ENCODE measurements around the gene MATR3.
"Not testable (repeated sequence)": the region's sequence is repeated elsewhere in the genome, so short reads cannot be mapped to it uniquely, and the experiment has no call there.

MATR3 gene

DNA sequence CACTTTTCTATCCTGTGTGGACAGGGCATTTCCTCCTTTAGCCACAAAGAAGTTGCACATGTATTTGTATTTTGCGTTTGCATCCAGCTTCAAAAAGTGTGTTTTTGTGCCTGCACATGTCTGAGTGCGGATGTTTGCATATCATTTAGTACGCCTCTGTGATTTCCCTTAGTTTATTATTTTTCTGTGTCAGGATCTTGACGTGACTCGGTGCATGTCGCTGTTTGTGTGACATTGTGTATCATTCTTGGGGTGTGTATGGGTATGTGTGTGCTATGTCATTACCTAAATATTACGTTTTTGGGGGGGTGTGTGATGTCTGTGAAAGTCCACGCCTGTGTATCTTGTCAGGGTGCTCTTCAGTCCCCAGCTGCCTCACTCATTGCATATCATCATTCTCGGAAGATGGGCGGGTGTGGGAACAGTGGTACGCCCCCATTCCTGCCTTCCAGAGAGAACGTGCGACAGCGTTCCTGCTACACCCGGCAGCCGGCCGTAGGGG is 47.7 kb downstream of the MATR3 start:
- no peak for DNase-seq (ENCODE audit: low read depth)
- no peak for TF ChIP-seq CTCF (conservative IDR thresholded peaks at IDR 0.05; ENCODE audit: low read length)
- H3K4me3 ChIP-seq (ENCODE audit: low read length) = peak overlapping the region; percentile 100

DNA sequence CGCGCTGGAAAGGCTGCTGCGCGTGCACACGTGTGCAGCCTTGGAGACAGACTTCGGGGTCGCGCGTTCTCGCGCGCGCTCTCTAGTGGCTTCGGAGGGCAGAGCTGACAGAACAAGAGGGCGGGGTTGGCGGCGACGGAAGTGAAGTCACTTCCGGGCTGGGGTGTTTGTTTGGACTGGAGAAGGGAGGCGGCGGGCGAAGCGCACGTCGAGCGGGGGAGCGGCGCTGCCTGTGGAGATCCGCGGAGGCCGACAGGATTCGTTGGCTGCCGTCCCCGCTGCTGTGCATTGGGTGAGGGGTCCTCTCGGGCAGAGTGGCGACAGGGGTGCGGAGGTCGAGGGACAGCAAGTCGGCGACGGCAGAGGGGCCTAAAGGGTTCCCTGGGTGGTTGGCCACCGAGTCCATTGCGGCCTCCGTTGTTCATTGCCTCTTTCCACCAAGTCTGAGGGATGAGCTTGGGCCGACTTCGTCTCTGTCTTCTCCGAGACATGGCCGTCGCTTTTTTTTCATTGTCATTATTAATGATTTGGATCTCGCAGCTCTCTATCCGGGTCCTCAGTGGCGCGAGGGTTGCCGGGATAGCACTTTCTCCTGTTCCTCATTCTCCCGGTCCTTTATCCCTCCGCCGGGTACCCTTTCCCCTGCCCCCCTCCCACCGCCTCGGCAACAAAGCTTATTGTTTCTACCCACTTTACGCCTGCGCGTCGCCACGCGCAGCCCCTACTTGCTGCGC is 48.3 kb downstream of the MATR3 start, which contains the start of gene PAIP2:
Gene PAIP2 (plus strand): TSS at position 166 of the 734 bp plus-strand sequence. CDS start 21,931 bp downstream, outside the sequence.
- DNase-seq (ENCODE audit: low read depth) = peak; percentile 97
- peak; percentile 71 for TF ChIP-seq CTCF (conservative IDR thresholded peaks at IDR 0.05; ENCODE audit: low read length)
- peak within 1 kb of the TSS; percentile 100 for H3K4me3 ChIP-seq (ENCODE audit: low read length)

GRCh38 chr5:139342423-139342723 is 48.8 kb downstream of the MATR3 start:
- no peak for TF ChIP-seq CTCF (conservative IDR thresholded peaks at IDR 0.05; ENCODE audit: low read length)
- DNase-seq (ENCODE audit: low read depth) = no peak
- peak overlapping the region; percentile 100 for H3K4me3 ChIP-seq (ENCODE audit: low read length)

DNA sequence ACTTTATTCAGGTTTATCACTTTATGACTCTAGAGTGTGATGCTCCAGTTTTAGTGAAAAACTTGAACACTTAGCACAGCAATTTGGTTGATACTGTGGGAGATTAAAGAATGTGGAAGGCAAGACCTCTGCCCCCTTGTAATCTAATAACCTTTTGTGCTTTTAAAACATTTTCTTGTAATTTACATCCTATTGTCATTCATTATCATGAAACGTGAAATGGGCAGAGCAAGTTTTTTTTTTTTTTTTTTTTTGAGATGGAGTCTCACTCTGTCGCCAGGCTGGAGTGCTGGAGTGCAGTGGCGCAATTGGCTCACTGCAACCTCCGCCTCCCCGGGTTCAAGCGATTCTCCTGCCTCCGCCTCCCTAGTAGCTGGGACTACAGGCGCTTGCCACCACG is 49.9 kb downstream of the MATR3 start:
- no peak for DNase-seq (ENCODE audit: low read depth)

GRCh38 chr5:139344177-139344576 is 50.6 kb downstream of the MATR3 start:
- no peak overlapping the region for H3K4me3 ChIP-seq (ENCODE audit: low read length)

More for the DNA sequence above, 49.9 kb downstream of the MATR3 start:
- H3K4me3 ChIP-seq (ENCODE audit: low read length) = peak overlapping the region; percentile 100
- no peak for TF ChIP-seq CTCF (conservative IDR thresholded peaks at IDR 0.05; ENCODE audit: low read length)

GRCh38 chr5:139345442-139345841 is 51.9 kb downstream of the MATR3 start:
- DNase-seq (ENCODE audit: low read depth) = not testable (repeated sequence)

More at GRCh38 chr5:139344177-139344576, 50.6 kb downstream of the MATR3 start:
- DNase-seq (ENCODE audit: low read depth) = no peak
- TF ChIP-seq CTCF (conservative IDR thresholded peaks at IDR 0.05; ENCODE audit: low read length) = no peak

GRCh38 chr5:139347863-139348262 is 54.3 kb downstream of the MATR3 start:
- H3K4me3 ChIP-seq (ENCODE audit: low read length); DNase-seq (ENCODE audit: low read depth): not testable (repeated sequence)

More at GRCh38 chr5:139345442-139345841, 51.9 kb downstream of the MATR3 start:
- not testable (repeated sequence) for H3K4me3 ChIP-seq (ENCODE audit: low read length)

DNA sequence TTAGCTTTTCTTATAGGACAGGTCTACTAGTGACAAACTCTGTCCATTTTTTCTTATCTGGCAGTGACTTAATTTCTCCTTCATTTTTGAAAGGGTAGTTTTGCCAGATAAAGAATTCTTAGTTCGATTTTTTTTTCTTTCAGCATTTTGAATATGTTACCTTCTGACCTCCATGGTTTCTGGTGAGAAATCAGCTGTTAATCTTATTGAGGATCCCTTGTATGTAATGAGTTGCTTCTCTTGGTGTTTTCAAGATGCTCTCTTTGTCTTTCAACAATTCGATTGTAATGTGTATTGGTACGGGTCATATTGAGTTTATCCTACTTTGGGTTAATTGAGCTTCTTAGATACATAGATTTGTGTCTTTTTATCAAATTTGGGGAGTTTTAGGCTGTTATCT is 60.6 kb downstream of the MATR3 start:
- TF ChIP-seq CTCF (conservative IDR thresholded peaks at IDR 0.05; ENCODE audit: low read length) = no peak
- H3K4me3 ChIP-seq (ENCODE audit: low read length) = no peak overlapping the region
- no peak for DNase-seq (ENCODE audit: low read depth)

DNA sequence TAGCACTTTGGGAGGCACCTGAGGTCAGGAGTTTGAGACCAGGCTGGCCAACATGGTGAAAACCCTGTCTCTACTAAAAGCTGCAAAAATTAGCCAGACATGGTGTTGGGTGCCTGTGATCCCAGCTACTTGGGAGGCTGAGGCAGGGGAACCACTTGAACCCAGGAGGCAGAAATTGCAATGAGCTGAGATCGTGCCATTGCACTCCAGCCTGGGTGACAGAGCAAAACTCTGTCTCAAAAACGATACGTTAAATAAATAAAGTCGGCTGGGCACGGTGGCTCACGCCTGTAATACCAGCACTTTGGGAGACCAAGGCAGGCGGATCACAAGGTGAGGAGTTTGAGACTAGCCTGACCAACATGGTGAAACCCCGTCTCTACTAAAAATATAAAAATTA is 62.4 kb downstream of the MATR3 start:
- DNase-seq (ENCODE audit: low read depth); H3K4me3 ChIP-seq (ENCODE audit: low read length): not testable (repeated sequence)
